Measurements from ENCODE around the gene HTR1E.
A peak's percentile ranks its signal among the peaks of the same experiment; 100 is the strongest.
"Not testable (repeated sequence)": the region's sequence is repeated elsewhere in the genome, so short reads cannot be mapped to it uniquely, and the experiment has no call there.

HTR1E gene

DNA sequence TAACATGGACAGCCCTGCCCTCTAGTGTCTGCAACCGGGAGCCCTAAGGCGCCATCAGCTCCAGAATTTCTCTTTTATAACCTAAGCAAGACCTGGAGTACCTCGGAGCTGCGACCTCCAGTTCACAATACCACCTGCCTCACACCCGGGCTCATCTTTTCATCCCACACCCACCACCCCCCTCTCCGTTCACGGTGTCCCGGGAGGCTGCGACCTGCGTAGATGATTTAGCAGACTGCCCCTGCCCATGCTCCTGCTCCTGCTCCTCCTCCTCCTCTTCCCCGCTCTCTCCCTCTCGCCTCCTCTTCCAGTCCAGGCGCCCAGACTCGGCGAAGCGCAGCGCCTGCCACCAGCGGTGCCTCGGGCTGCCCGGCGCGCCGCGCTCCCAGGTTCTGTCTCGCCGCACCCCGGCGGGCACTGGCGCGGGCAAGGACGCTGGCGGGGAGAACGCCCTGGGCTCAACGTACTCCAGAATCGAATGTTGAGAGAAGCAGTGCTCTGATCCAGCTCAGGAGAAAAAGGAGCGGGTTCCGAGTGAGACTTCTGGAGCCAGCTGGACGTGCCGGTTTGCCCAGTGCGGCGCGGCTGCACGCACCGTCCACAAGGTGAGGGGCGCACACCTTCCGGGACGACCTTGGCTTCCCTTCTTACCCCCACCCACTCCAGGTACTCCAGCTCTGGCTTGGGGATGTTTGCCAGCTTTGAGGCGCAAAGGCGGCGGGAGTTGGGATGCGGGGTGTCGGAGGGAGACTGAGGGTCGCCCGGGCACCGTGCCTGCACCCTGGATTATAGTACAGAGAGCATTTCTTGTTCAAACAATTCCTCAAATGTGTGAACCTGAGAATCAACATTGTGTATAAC, at the start of gene HTR1E:
Gene HTR1E (plus strand): TSS at position 310 of the 861 bp plus-strand sequence. CDS start 77,807 bp downstream, outside the sequence.
- peak; percentile 60 for DNase-seq
- in situ Hi-C loops (cut with MboI; ENCODE audit: low pct_unique_long_range_greater_than_20kb, low sequenced_read_pairs): no loop called here

- in situ Hi-C loops (cut with MboI; ENCODE audit: low pct_unique_long_range_greater_than_20kb, low sequenced_read_pairs): no loop called here
- no peak for DNase-seq
These were observed 49.0 kb upstream of the HTR1E start for GRCh38 chr6:86888301-86888700.

- DNase-seq; in situ Hi-C loops (cut with MboI; ENCODE audit: low pct_unique_long_range_greater_than_20kb, low sequenced_read_pairs): not testable (repeated sequence)
These were observed 40.1 kb upstream of the HTR1E start for GRCh38 chr6:86897265-86897664.

DNA sequence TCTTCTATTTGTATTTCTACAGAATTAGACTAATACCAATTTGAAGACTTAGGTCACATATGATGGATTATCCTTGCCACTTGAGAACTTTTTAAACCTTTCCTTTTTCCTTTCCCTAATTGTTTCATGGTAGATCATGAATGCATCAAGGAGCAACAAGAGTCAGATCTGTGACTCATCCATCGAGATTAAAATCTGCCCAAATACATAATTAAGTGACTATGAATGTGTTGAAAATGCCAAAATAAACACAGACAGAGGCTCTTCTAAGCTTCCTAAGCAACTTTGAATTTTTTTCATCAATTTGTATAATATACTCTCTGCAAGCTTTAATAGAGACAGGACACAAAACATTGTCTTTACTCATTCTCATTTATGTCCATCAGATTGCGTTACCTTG, 23.5 kb upstream of the HTR1E start:
- DNase-seq: no peak
- in situ Hi-C loops (cut with MboI; ENCODE audit: low pct_unique_long_range_greater_than_20kb, low sequenced_read_pairs): no loop called here

GRCh38 chr6:86916393-86916792, 20.9 kb upstream of the HTR1E start:
- DNase-seq: no peak
- in situ Hi-C loops (cut with MboI; ENCODE audit: low pct_unique_long_range_greater_than_20kb, low sequenced_read_pairs): no loop called here

GRCh38 chr6:86927138-86927537, 10.2 kb upstream of the HTR1E start:
- DNase-seq; in situ Hi-C loops (cut with MboI; ENCODE audit: low pct_unique_long_range_greater_than_20kb, low sequenced_read_pairs): not testable (repeated sequence)

DNA sequence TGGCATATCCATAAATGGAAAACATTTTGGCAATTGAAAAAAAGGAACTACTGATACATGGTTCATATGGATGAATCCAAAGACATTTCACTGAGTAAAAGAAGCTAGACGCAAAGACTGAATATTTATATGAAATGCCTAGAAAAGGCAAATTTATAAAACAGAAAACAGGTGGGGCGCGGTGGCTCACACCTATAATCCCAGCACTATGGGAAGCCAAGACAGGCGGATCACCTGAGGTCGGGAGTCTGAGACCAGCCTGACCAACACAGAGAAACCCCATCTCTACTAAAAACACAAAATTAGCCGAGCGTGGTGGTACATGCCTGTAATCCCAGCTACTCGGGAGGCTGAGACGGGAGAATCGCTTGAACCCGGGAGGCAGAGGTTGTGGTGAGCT, 9.5 kb upstream of the HTR1E start:
- DNase-seq: not testable (repeated sequence)

DNA sequence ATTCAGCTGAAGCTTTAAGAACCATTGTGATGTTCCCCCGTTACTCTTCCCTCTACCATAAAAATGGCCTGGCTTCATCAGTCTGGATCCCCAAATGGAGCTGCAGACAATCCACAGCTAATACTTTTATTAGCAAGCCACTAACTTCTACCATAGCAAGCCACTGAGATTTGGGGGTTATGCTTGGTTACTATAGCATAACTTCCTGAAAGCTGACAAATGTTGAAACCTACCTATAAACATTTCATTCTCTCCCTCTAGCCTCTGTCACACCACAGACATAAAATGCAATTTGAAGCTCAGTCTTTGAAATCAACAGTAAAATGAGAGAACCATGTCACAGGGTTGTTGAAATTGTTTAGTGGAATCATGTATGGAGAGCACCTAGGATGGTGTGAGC, 3.0 kb upstream of the HTR1E start:
- no peak for DNase-seq
- in situ Hi-C loops (cut with MboI; ENCODE audit: low pct_unique_long_range_greater_than_20kb, low sequenced_read_pairs): no loop called here

More for the DNA sequence above, 9.5 kb upstream of the HTR1E start:
- in situ Hi-C loops (cut with MboI; ENCODE audit: low pct_unique_long_range_greater_than_20kb, low sequenced_read_pairs): not testable (repeated sequence)

DNA sequence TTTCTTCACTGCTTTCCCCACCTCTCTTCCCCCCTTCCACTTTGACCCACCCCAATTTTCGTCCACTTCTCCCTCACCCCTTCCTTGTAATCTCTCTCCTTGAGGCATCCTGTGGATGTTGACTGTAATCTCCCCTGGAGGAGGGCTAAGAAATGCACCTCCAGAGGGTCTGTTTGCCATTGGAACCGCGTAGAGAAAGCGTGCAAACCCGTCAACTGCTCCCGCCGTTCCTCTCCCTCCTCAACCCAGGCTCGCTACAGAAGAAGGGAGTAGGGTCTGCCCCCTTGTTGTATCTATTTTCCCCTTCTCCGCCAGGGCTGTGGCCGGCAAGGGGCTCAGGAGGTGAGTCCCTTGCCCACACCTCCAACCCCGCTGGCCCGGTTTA, 502 bp upstream of the HTR1E start:
- no peak for DNase-seq
- in situ Hi-C loops (cut with MboI; ENCODE audit: low pct_unique_long_range_greater_than_20kb, low sequenced_read_pairs): no loop called here

GRCh38 chr6:86938814-86939213, 1.5 kb downstream of the HTR1E start:
- in situ Hi-C loops (cut with MboI; ENCODE audit: low pct_unique_long_range_greater_than_20kb, low sequenced_read_pairs): no loop called here

DNA sequence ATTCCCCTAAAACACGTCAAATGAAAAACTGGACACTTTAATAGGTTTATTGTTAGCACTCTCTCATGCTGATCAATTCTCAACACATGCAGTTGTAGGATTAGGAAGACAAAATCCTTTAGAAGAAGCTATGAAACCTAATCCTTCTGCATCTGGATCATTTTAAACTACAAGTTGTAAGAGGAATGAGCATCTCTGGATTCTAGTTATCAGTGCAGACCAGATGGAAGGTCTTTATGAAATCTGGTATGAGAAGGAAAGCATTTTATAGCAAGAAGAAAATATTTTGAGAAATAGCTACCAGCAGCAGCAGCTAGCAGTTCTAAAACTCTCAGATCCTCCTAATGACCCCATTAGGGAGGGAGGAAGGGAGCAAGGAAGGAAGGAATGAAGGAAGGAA, 4.1 kb downstream of the HTR1E start:
- DNase-seq: no peak
- in situ Hi-C loops (cut with MboI; ENCODE audit: low pct_unique_long_range_greater_than_20kb, low sequenced_read_pairs): no loop called here

More at GRCh38 chr6:86938814-86939213, 1.5 kb downstream of the HTR1E start:
- no peak for DNase-seq

DNA sequence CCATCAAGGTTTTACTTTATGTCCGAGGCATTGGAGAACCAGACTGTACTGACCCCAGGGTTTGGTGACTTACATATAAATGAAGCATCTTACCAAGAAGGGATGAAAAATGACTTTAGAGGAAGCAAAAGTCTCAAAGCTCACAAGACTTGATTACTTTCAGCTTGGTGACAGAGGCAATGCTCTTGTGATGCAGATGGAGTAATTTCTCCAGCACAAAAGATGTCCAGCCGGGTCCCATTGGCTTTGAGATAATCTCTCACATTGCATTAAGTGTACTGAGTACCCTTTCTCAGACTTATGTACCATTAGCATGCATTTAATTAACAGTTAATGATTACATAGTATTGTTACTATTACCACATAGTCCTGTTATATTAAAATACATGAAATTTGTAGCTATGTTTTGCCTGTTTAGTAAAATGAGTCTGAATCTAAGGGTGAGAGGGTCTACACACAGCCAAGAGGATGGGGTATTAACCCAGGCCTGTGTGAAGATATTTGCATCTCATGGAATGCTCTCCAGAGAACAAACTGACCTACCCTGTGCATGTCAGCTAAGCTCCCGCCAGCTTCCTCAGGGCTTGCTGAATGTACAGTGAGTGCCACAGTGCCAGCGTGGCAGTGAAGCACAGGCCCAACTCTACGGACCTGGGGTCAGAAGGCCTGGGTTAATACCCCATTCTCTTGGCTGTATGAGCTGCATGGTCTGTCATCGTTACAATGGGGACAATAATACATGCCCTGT, 5.6 kb downstream of the HTR1E start:
- in situ Hi-C loops (cut with MboI; ENCODE audit: low pct_unique_long_range_greater_than_20kb, low sequenced_read_pairs): no loop called here
- no peak for DNase-seq

DNA sequence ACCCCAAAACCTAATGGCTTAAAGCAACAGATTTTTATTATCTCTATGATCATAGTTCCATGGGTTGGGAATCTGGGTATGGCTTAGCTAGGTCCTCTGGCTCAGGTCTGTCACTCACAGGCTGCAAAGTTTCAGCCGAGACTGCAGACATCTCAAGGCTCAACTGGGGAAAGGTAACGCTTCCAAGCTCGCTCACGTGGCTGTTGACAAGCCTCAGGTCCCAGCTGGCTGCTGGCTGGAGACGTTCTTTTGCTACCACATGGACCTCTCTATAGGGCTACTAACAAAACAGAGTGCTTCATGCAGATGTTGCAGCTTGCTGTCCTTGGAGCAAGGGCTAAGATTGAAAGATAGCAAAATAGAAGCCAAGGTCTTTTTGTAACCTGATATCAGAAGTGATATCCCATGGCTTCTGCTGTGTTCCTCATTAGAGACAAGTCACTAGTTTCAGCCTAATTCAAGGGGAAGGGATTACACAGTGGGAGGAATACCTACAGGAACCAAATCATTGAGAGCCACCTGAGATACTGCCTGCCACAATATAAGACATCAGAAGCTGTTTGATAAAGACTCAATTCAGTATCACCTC, 6.6 kb downstream of the HTR1E start:
- in situ Hi-C loops (cut with MboI; ENCODE audit: low pct_unique_long_range_greater_than_20kb, low sequenced_read_pairs): no loop called here
- DNase-seq: no peak

DNA sequence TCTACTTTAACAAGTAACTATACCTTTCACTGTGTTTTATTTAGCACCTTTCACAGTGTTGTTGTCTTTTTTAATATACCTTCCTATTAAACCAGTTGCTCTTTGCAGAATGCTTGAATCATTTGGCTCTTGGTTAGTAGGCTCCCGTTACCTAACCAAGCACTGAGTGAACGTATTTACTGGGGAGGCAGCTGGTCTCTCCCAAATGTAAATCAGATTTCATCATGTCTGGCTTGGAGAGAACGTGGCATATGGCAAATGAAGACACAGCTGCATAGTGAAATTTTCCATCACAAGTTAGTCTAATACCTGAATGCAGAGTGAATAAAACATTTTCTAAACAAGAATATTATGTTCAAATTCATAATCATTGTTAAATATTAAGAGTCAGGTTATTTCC, 12.4 kb downstream of the HTR1E start:
- DNase-seq: no peak
- in situ Hi-C loops (cut with MboI; ENCODE audit: low pct_unique_long_range_greater_than_20kb, low sequenced_read_pairs): no loop called here

DNA sequence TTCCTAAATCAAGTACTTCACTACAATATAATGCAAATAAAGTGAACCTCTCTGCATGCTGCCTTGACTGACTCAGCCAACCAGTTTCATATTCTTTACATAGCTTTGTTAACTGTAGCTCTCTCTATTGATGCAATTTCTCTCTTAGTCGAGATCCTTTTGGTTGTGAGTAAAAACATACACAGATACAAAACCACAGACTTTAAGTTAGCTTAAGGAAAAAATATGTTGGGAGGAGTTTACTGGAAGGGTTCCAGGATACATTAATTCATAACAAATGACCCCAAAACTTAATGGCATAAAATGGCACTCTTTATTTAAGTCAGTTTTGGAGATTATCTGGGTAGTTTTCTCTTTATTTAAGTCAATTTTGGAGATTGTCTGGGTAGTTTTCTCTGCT, 15.7 kb downstream of the HTR1E start:
- in situ Hi-C loops (cut with MboI; ENCODE audit: low pct_unique_long_range_greater_than_20kb, low sequenced_read_pairs): no loop called here

DNA sequence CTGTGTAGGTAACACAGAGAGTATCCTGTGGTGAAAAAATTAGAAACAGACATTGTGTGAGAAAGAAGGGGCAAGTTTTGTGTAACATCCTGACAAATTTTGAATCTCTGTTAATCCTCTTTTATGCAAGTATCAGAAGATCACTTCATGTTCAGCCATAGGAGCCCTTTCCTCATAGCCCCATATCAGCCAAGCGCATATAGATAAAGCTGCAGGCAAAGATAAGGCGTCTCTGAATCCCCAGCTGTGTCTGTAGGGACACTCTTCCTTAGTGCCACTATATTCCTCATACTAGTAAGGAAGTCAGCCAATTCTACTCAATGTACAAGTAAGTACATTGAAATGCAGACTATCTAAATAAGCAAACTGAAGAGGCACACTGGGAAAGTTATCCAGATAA, 22.3 kb downstream of the HTR1E start:
- in situ Hi-C loops (cut with MboI; ENCODE audit: low pct_unique_long_range_greater_than_20kb, low sequenced_read_pairs): no loop called here
- DNase-seq: no peak

More for the DNA sequence above, 15.7 kb downstream of the HTR1E start:
- DNase-seq: no peak

DNA sequence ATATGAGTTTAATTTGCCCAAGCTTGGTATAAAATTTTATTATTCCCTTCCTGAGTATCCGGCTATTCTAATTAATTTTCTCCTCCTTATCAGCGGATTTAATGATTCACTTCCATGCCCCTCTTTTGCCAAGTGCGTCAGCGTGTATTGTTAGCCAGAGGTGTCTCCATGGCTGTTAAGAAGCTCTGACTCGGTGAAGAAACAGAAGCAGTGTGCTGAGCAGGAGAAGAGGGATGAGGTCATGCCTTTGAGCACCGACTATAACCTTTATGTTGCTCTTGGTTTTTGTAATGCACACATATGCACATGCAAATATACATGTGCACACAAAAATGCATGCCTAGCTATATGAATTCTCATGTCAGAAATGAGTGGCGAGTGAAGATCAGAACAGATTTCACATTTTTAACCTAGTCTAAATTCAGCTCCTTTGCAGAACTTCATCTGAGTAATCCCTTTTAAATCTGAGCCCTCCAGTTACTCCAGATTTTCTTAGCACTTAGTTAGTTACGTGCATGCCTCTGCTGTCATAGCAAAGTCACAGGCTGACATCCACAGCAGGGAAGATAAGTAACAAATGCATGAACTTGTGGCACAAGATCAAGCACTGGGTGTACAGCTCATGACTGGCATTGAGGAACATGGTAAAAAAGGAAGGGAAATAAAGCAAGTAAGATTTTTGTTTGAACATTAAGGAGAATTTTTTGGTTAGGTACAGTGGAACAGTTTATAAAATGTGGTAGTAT, 24.3 kb downstream of the HTR1E start:
- no peak for DNase-seq
- in situ Hi-C loops (cut with MboI; ENCODE audit: low pct_unique_long_range_greater_than_20kb, low sequenced_read_pairs): no loop called here

- in situ Hi-C loops (cut with MboI; ENCODE audit: low pct_unique_long_range_greater_than_20kb, low sequenced_read_pairs): no loop called here
- no peak for DNase-seq
These were observed 26.0 kb downstream of the HTR1E start for GRCh38 chr6:86963352-86963751.

DNA sequence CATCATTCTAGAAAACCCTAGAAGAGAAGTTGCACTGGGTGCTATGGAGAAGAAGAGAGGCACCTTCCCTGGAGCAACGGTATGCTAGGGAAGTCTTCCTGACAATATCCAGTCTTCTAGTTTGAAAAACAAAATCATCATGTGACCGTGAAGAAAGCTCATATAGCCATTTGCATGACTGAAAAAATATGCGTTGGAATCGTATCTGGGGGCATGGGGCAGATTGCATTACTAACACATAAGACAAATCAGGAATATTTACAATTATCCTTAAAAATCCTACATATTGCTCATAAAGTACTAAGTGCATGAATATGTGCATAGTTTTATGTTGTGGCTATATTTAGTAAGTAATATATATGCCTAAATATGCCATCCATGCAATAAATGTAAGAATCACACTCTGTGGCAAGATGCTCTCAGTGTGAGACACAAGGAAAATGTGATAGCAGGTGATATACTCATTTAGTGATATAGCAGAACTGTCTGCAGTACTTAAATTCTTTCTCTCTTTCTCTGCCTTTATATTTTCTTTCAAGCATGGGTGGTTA, 26.8 kb downstream of the HTR1E start:
- no peak for DNase-seq
- in situ Hi-C loops (cut with MboI; ENCODE audit: low pct_unique_long_range_greater_than_20kb, low sequenced_read_pairs): no loop called here

All from KBM-7 (cell line).